K562 (cell line): Measurements from ENCODE around the gene UQCC2. TPM values are rescaled to one million over a fixed set of nuclear protein-coding genes. Genes with fewer than 3 reads are reported as not detected.

ENCODE experiments used
- ARNT ChIP-seq, 2 experiments: fragments of 450-650 bp; IDR thresholded peaks; 2 replicates each; pipeline ENCODE4 v1.6.1; 2016; ENCODE audit warnings: mild to moderate bottlenecking in 1 of 2
- ASH1L ChIP-seq: fragments of 450-650 bp; IDR thresholded peaks from 2 replicates; pipeline ENCODE4 v1.6.1; 2018; ENCODE audit warnings: borderline replicate concordance, mild to moderate bottlenecking, low read depth; ENCODE audit not compliant: partially characterized antibody
- CBX1 ChIP-seq: sonication (generic); IDR thresholded peaks from 2 replicates; pipeline ENCODE4 v1.6.1; 2016; ENCODE audit warnings: antibody characterized with exemption, low read depth, mild to moderate bottlenecking
- CBX5 ChIP-seq: IDR thresholded peaks from 2 replicates; pipeline ENCODE4 v1.6.1; 2014; ENCODE audit warnings: low read depth, borderline replicate concordance
- COPS2 ChIP-seq: fragments of 450-650 bp; conservative IDR thresholded peaks from 2 replicates; pipeline ENCODE4 v1.6.1; 2016; ENCODE audit warnings: mild to moderate bottlenecking, moderate library complexity
- GABPB2 ChIP-seq: fragments of 250-450 bp; sonication (Bioruptor Pico); conservative IDR thresholded peaks from 2 replicates; pipeline ENCODE4 v1.5.1; 2021; ENCODE audit warnings: mild to moderate bottlenecking
- GTF2F1 ChIP-seq: IDR thresholded peaks from 2 replicates; pipeline ENCODE4 v1.6.1; 2011; ENCODE audit warnings: low read depth, low read length, improper control_type of control experiment
- HCFC1 ChIP-seq: IDR thresholded peaks from 2 replicates; pipeline ENCODE4 v1.6.1; 2012; ENCODE audit warnings: low read depth, low read length, improper control_type of control experiment
- KAT2B ChIP-seq: IDR thresholded peaks from one replicate; pipeline ENCODE4 v1.6.1; 2012; ENCODE audit warnings: low read depth, mild to moderate bottlenecking, control low read depth, inconsistent platforms, low read length, moderate library complexity
- PHB ChIP-seq: fragments of 250-450 bp; sonication (Bioruptor Pico); IDR thresholded peaks from 2 replicates; pipeline ENCODE4 v1.5.0; 2021
- RBM34 ChIP-seq: fragments of 200-400 bp; formaldehyde crosslinking; IDR thresholded peaks from 2 replicates; pipeline ENCODE4 v1.6.1; 2018; ENCODE audit warnings: low read length, borderline replicate concordance; ENCODE audit not compliant: insufficient read depth
- RBM39 ChIP-seq: fragments of 200-400 bp; formaldehyde crosslinking; optimal IDR thresholded peaks from 2 replicates; pipeline ENCODE3; 2018; ENCODE audit warnings: low read depth, low read length
- RUNX1 ChIP-seq: sonication (generic); IDR thresholded peaks from 2 replicates; pipeline ENCODE4 v1.6.1; 2016; ENCODE audit warnings: antibody characterized with exemption, low read depth
- SMAD2 ChIP-seq: fragments of 150-350 bp; IDR thresholded peaks from 2 replicates; pipeline ENCODE4 v1.6.1; 2014; ENCODE audit warnings: low read depth, mild to moderate bottlenecking, low read length
- SREBF1 ChIP-seq: fragments of 150-350 bp; IDR thresholded peaks from 2 replicates; pipeline ENCODE4 v1.6.1; 2014; ENCODE audit warnings: antibody characterized with exemption, low read depth, low read length, borderline replicate concordance
- SREBF2 ChIP-seq: sonication (generic); formaldehyde crosslinking; IDR thresholded peaks from 2 replicates; pipeline ENCODE4 v1.4.0; 2020; ENCODE audit warnings: mild to moderate bottlenecking, missing genetic modification reagents
- TAL1 ChIP-seq: fragments of 450-650 bp; IDR thresholded peaks from 2 replicates; pipeline ENCODE4 v1.6.1; 2016; ENCODE audit warnings: mild to moderate bottlenecking
- ZNF184 ChIP-seq: sonication (generic); formaldehyde crosslinking; IDR thresholded peaks from 2 replicates; pipeline ENCODE4 v1.5.0; 2020; ENCODE audit warnings: missing genetic modification reagents
- ZNF354B ChIP-seq: fragments of 250-450 bp; sonication (Bioruptor Pico); IDR thresholded peaks from 2 replicates; pipeline ENCODE4 v1.4.0; 2020
- ZNF589 ChIP-seq: fragments of 200-800 bp; sonication (Bioruptor generic); IDR thresholded peaks from 2 replicates; pipeline ENCODE4 v1.6.1; 2016; ENCODE audit warnings: low read depth, missing genetic modification characterization, missing compliant biosample characterization
- polyA plus RNA-seq, 8 experiments: library from polyadenylated mRNA; depleted of rRNA in 4 of 8; stranded (reverse) in 5 of 8; unstranded in 3 of 8; fragments of >200 nt; fragmentation: Nextera tagmentation in 2 of 8; fragmentation: Illumina TruSeq in 1 of 8; extraction: Ambion mirVana in 2 of 8; extraction: Trizol in 1 of 8; gene quantifications; 2 replicates each; pipeline versions ENCODE4 v1.2.1 to v1.2.3, GENCODE V29; 2011 to 2014; ENCODE audit warnings: inconsistent platforms in 1 of 8, missing spikeins in 1 of 8
- total RNA-seq, 7 experiments: library from RNA; depleted of rRNA in 6 of 7; stranded (reverse); fragments of >200 nt in 6 of 7; fragmentation: Illumina TruSeq in 2 of 7; extraction: Trizol in 2 of 7; gene quantifications; 2 replicates each; pipeline versions ENCODE4 v1.2.1 to v1.2.3, GENCODE V29; 2011 to 2021; ENCODE audit warnings: low replicate concordance in 1 of 7
- TF ChIP-seq, protein P1 (sequence below): fragments of 150-350 bp; conservative IDR thresholded peaks from 2 replicates; pipeline ENCODE4 v1.6.1; 2014; ENCODE audit warnings: low read length
- TF ChIP-seq, protein P2 (sequence below): IDR thresholded peaks from 2 replicates; pipeline ENCODE4 v1.6.1; 2011; ENCODE audit not compliant: insufficient read length; ENCODE audit errors: extremely low read depth
- TF ChIP-seq, protein P3 (sequence below): fragments of 250-450 bp; sonication (Bioruptor Pico); IDR thresholded peaks from 2 replicates; pipeline ENCODE4 v1.8.0; 2021; ENCODE audit warnings: moderate library complexity, mild to moderate bottlenecking, inconsistent platforms
- TF ChIP-seq, protein P4 (sequence below), 2 experiments: fragments of 450-650 bp; IDR thresholded peaks; 2 replicates each; pipeline ENCODE4 v1.6.1; 2016

Gene UQCC2
- total and polyA plus RNA-seq, 9 of the 15 experiments (the other 6 are each of a cell fraction or from before 2014, with no cell fraction given) = 58.5 to 927 (median 158) TPM

DNA sequence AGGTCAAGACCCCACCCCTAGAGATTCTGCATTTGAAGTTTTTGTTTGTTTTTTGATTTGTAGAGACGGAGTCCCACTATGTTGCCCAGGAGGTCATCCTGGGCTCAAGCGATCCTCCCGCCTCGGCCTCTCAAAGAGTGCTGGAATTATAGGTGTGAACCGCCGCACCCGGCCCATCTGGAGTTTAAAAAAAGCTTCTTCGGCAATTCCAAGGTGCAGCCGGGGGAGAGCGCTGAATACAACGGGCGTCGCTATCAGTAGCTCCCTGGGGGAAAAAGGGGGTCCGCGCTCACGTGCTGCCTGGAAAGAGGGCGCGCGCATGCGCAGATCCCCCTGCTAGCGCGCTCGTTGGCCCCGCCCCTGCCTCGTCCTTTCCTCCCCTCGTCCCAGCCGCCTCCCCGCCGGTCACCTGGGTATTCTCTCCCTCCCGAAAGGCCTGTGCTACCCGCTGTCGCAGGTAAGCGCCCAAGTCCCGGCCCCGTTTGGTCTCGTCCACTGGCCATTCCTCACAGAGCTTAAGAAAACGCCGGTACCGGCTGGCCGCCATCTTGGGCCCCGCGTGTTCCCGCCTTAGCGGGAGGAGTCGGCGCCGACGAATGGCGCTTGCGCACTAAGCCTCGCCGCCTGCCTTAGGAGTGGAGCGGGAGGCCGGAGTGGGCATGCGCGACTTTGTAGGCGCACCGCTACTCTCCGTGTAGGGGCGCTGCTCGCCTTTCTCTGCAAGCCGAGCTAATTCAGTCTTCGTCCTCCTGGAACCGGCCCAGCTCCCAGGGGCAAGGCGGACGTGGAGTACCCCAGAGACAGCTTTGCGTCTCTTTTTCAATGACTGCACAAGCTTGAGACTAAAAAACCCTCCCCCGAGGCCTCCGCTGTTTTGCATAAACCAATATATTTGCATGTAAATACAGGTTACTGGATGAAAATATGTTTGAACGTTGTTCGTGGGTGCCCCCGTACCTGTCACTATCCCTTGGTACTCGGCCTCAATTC, at the start of gene UQCC2 (continued):
- TF ChIP-seq, protein P1, sequence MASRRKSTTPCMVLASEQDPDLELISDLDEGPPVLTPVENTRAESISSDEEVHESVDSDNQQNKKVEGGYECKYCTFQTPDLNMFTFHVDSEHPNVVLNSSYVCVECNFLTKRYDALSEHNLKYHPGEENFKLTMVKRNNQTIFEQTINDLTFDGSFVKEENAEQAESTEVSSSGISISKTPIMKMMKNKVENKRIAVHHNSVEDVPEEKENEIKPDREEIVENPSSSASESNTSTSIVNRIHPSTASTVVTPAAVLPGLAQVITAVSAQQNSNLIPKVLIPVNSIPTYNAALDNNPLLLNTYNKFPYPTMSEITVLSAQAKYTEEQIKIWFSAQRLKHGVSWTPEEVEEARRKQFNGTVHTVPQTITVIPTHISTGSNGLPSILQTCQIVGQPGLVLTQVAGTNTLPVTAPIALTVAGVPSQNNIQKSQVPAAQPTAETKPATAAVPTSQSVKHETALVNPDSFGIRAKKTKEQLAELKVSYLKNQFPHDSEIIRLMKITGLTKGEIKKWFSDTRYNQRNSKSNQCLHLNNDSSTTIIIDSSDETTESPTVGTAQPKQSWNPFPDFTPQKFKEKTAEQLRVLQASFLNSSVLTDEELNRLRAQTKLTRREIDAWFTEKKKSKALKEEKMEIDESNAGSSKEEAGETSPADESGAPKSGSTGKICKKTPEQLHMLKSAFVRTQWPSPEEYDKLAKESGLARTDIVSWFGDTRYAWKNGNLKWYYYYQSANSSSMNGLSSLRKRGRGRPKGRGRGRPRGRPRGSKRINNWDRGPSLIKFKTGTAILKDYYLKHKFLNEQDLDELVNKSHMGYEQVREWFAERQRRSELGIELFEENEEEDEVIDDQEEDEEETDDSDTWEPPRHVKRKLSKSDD = no peak
- TF ChIP-seq SREBF1 (no peak), TAL1 (no peak), PHB (0 out of 2 replicates have a peak, but pooled peaks have one; percentile 69), SMAD2 (no peak), ZNF184 (no peak), ZNF589 (CRISPR knock-in tag) (peak; percentile 53; the same call in 1 of the 2 replicates), ASH1L (no peak), HCFC1 (no peak; the same call in 1 of the 2 replicates), CBX1 (peak; percentile 55; the same call in 1 of the 2 replicates), RUNX1 (no peak), CBX5 (no peak), RBM39 (no peak), KAT2B (no peak), SREBF2 (CRISPR knock-in tag) (no peak), GABPB2 (no peak), ARNT (IDR thresholded peaks at IDR 0.05) (0 out of 4 replicates have a peak, but pooled peaks of 1 of the 2 experiments have one; percentile 44), ZNF354B (CRISPR knock-in tag) (no peak), RBM34 (no peak), GTF2F1 (0 out of 2 replicates have a peak, but pooled peaks have one; percentile 61), COPS2 (no peak)
- TF ChIP-seq, protein P2, sequence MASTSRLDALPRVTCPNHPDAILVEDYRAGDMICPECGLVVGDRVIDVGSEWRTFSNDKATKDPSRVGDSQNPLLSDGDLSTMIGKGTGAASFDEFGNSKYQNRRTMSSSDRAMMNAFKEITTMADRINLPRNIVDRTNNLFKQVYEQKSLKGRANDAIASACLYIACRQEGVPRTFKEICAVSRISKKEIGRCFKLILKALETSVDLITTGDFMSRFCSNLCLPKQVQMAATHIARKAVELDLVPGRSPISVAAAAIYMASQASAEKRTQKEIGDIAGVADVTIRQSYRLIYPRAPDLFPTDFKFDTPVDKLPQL = no peak
- TF ChIP-seq, protein P3, sequence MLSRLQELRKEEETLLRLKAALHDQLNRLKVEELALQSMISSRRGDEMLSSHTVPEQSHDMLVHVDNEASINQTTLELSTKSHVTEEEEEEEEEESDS = no peak
- TF ChIP-seq, protein P4, sequence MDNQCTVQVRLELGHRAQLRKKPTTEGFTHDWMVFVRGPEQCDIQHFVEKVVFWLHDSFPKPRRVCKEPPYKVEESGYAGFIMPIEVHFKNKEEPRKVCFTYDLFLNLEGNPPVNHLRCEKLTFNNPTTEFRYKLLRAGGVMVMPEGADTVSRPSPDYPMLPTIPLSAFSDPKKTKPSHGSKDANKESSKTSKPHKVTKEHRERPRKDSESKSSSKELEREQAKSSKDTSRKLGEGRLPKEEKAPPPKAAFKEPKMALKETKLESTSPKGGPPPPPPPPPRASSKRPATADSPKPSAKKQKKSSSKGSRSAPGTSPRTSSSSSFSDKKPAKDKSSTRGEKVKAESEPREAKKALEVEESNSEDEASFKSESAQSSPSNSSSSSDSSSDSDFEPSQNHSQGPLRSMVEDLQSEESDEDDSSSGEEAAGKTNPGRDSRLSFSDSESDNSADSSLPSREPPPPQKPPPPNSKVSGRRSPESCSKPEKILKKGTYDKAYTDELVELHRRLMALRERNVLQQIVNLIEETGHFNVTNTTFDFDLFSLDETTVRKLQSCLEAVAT (IDR thresholded peaks at IDR 0.05) = no peak
